ENCODE measurements around the gene KEL.

DNA sequence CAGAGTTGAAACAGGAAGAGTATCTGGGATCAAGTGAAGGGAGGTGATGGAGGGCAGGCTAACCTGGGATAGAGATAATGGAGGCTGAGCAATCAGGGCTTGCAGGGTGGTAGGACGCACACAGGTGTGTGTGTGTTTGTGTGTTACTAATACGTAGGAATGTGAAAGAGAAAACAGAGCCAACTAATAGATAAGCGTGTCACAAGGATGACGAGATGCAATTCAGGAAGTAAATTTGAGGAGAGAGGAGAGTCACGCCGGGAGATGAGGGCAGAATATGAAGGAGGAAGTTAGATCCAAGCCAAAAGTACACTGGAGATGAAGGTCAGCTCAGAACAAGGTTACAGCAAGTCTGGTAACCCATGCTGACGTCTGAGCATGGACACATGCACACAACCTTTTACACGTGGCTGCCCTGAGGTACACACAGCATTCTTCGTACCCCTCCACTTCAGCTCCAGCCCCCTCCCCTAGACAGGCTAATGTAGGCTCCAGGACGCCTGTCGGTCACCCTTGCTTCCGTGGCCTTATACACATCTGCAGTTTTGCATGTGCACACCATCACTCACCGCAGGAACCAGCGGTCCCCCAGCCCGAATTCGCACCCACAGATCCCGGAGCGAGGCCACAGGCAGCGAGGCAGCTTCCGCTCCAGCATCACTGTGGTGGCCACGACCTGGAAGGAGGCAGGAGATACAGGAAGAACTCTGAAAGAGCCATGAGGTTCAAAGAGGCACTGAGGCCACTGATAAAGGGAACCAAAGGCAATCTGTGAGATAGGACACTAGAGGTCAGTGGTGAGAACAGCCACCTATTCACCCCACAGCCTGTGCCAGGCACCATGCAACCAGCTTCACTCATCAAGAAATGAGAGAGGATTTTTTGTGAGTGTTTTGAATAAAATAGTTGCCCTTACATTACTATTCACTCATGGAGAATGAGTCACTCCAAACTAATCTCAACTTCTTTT, 53.0 kb downstream of the KEL start:
- TF ChIP-seq POLR2A (IDR thresholded peaks at IDR 0.05) = no peak
- TF ChIP-seq, protein P1, sequence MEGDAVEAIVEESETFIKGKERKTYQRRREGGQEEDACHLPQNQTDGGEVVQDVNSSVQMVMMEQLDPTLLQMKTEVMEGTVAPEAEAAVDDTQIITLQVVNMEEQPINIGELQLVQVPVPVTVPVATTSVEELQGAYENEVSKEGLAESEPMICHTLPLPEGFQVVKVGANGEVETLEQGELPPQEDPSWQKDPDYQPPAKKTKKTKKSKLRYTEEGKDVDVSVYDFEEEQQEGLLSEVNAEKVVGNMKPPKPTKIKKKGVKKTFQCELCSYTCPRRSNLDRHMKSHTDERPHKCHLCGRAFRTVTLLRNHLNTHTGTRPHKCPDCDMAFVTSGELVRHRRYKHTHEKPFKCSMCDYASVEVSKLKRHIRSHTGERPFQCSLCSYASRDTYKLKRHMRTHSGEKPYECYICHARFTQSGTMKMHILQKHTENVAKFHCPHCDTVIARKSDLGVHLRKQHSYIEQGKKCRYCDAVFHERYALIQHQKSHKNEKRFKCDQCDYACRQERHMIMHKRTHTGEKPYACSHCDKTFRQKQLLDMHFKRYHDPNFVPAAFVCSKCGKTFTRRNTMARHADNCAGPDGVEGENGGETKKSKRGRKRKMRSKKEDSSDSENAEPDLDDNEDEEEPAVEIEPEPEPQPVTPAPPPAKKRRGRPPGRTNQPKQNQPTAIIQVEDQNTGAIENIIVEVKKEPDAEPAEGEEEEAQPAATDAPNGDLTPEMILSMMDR (IDR thresholded peaks at IDR 0.05) = peak in 1 of 3 experiments; percentile 17
